ENCODE data around the gene AMMECR1.

The AMMECR1 gene

DNA sequence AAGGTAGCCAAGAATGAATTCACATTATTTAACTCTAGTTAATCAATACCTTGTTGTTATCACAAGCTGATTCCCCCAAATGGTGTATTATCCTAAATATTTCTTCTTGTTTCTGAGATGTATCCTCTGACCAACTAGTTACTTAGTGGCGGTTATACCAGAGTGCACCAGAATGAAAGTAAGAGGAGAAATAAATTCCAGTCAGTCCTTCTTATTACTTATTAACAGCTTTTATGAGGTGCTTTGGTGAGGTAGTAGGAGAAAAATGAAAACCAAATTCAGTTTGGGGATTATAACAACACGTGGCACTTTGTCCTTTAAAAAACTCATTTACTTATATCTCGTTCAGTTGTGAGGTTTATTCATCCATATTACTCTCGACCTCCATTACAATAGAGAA, 101.9 kb downstream of the AMMECR1 start:
- Histone ChIP-seq H3K4me3 (ENCODE audit: low read depth, low read length) (no peak overlapping the region), H3K36me3 (no peaks in the 10 kb centered on the region), H3K27me3 (no peaks in the 10 kb centered on the region), H3K9me3 (no peaks in the 10 kb centered on the region), H3K4me1 (no peaks in the 10 kb centered on the region)
- TF ChIP-seq, protein P1, sequence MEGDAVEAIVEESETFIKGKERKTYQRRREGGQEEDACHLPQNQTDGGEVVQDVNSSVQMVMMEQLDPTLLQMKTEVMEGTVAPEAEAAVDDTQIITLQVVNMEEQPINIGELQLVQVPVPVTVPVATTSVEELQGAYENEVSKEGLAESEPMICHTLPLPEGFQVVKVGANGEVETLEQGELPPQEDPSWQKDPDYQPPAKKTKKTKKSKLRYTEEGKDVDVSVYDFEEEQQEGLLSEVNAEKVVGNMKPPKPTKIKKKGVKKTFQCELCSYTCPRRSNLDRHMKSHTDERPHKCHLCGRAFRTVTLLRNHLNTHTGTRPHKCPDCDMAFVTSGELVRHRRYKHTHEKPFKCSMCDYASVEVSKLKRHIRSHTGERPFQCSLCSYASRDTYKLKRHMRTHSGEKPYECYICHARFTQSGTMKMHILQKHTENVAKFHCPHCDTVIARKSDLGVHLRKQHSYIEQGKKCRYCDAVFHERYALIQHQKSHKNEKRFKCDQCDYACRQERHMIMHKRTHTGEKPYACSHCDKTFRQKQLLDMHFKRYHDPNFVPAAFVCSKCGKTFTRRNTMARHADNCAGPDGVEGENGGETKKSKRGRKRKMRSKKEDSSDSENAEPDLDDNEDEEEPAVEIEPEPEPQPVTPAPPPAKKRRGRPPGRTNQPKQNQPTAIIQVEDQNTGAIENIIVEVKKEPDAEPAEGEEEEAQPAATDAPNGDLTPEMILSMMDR (IDR thresholded peaks at IDR 0.05; ENCODE audit: low read depth, low read length) = no peak
- DNase-seq = no peak

DNA sequence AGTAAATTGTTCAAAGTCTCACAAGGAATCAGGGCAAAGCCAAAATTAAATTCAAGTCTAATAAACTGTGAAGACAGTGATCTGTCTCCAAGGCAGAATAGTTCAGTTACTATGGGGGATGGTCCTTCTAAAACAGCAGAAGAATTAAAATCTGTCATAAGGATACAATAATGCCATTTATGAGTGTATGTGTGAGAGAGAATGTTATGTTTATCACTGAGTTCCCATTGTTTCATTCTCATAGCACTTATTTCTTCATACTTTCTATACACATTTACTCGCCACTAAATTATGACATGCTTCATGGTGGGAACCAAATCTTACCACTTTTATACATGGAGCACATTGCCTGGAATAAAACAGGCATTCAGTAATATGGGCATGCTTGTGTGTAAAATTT, 102.5 kb downstream of the AMMECR1 start:
- Histone ChIP-seq H3K36me3 (no peaks in the 10 kb centered on the region), H3K27me3 (no peaks in the 10 kb centered on the region), H3K4me1 (no peaks in the 10 kb centered on the region), H3K4me3 (ENCODE audit: low read depth, low read length) (no peak overlapping the region), H3K9me3 (no peaks in the 10 kb centered on the region)
- TF ChIP-seq, protein P1 (IDR thresholded peaks at IDR 0.05; ENCODE audit: low read depth, low read length) = no peak
- DNase-seq = no peak

DNA sequence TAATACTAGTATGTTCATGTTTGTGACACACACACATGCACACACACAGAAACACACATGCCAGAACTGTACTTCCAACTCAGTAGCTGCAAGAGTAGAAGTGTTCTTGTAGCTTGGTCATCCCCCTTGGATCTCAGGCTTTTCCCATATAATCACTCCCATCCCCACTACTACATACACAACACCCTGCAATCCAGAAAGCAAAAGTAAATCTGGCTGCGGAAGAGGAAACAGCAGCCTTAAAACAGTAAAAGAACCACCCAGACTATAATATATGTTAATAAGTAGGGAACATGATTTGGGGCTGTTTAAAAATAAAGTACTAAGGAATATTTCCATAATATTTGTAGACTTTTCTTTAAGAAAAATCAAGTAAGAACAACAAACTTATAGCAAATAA, 103.2 kb downstream of the AMMECR1 start:
- H3K27me3 ChIP-seq = no peaks in the 10 kb centered on the region
- H3K4me3 ChIP-seq (ENCODE audit: low read depth, low read length) = no peak overlapping the region
- TF ChIP-seq, protein P1 (IDR thresholded peaks at IDR 0.05; ENCODE audit: low read depth, low read length) = no peak
- DNase-seq = no peak
- H3K36me3 ChIP-seq = no peaks in the 10 kb centered on the region
- no peaks in the 10 kb centered on the region for H3K9me3 ChIP-seq
- H3K4me1 ChIP-seq = no peaks in the 10 kb centered on the region

DNA sequence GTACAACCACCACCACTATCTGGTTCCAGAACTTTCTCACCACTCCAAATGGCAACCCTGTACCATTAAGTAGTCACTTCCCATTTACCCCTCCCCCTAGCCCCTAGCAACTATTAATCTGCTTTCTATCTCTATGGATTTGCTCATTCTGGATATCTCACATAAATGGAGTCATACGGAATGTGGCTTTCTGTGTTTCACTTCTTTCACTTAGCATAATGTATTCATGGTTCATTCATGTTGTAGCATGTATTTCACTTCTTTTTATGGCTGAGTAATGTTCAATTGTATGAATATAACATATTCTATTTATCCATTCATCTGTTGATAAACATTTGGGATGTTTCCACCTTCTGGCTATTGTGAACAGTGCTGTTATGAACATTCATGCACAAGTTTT, 104.7 kb downstream of the AMMECR1 start:
- DNase-seq = no peak
- Histone ChIP-seq H3K36me3 (no peaks in the 10 kb centered on the region), H3K9me3 (no peaks in the 10 kb centered on the region), H3K27me3 (no peaks in the 10 kb centered on the region), H3K4me1 (no peaks in the 10 kb centered on the region), H3K4me3 (ENCODE audit: low read depth, low read length) (no peak overlapping the region)
- TF ChIP-seq, protein P1 (IDR thresholded peaks at IDR 0.05; ENCODE audit: low read depth, low read length) = no peak

DNA sequence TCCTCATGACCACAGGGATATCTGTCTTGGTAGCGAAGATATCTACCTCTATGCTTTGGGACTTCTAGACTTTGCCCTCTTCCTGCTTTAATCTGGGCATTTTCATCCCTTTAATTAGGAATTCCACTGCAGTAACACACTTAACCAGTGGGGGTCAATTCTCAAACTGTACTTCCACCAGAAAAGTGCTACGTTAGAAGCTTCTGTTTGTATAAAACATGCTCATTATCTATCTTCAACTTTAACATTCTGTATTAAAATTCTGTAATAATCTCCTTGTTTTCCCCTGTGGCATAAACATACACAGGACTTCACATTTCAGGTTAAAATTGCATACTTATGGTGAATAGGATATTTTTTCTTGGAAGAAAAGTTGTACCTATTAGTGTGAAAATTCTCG, 105.6 kb downstream of the AMMECR1 start:
- TF ChIP-seq, protein P1 (IDR thresholded peaks at IDR 0.05; ENCODE audit: low read depth, low read length) = peak; percentile 24
- no peaks in the 10 kb centered on the region for H3K9me3 ChIP-seq
- no peaks in the 10 kb centered on the region for H3K27me3 ChIP-seq
- H3K4me1 ChIP-seq = no peaks in the 10 kb centered on the region
- no peak overlapping the region for H3K4me3 ChIP-seq (ENCODE audit: low read depth, low read length)
- DNase-seq = no peak
- H3K36me3 ChIP-seq = no peaks in the 10 kb centered on the region

DNA sequence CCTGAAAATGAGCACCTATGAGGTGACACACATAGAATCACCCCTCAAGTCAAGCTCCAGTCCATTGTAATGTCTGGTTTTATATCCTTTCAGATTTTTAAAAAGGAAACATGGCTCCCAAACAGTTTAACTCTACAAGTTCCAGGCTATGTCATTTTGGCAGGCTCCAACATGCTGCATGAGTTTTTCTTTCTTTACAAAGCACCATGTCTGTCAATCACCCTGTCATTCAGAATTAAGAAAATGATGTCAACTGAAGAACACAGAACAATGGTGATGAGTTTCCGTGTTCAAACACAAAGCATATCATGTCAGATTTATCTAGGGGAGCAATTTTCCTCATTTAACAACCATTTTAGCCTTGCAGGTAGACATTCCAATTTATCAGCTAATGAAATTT, 106.5 kb downstream of the AMMECR1 start:
- H3K4me3 ChIP-seq (ENCODE audit: low read depth, low read length) = no peak overlapping the region
- no peaks in the 10 kb centered on the region for H3K4me1 ChIP-seq
- no peak for DNase-seq
- no peaks in the 10 kb centered on the region for H3K36me3 ChIP-seq
- no peaks in the 10 kb centered on the region for H3K27me3 ChIP-seq
- TF ChIP-seq, protein P1 (IDR thresholded peaks at IDR 0.05; ENCODE audit: low read depth, low read length) = no peak
- no peaks in the 10 kb centered on the region for H3K9me3 ChIP-seq
